Measurements from ENCODE around the gene ANGEL2. TPM values are rescaled to one million over a fixed set of nuclear protein-coding genes. Genes with fewer than 3 reads are reported as not detected.

Gene ANGEL2
- polyA plus RNA-seq, 1 of the 3 experiments (the other 2 are of a cell fraction), result 14.0 TPM

DNA sequence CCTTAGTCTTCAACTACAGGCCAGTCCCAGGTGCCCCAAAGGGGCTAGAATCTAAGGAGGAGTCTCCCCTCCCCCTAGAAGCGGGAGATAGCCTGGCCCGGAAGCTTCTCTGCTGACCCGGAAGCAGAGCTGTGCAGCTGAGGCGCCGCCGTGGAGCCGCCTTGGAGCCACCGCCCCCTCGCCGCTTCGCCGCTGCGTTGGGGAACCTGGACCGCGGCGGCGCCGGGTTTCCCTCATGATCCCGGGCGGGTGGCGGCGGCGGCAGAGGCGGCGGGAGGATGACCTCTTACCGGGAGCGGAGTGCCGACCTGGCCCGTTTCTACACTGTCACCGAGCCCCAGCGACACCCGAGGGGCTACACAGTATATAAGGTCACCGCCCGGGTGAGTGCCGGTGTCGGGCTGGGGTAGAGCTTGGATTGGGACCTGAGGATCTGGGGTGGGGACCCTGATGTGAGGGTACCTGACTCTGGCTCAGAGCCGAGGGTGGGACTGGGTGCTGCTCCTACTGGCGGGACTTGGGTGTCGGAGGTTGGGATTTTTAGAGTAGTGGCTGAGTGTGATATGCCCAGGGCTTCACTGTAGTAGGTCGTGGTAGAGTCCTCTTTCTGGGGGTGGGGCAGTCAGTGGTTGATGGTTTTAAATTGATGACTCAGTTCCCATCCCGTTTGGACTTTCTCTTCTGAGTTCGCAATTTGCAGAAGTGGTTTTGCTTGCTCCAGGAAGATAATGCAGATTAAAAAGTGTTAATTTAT, 35.6 kb upstream of the ANGEL2 start, which contains the start of gene RPS6KC1:
RPS6KC1 (plus strand) TSS at position 115 of the 754 bp plus-strand sequence; CDS start at position 279, 164 bp downstream.
- H3F3A ChIP-seq (replicated peaks; ENCODE audit: insufficient read depth), result peaks cover 16% of the 10 kb centered on the region
- ChIA-PET CTCF (interaction anchor here (0.6 to 1.5 kb wide), 7 partner anchors 11 to 1825 kb away, joined by 3 to 5 read pairs (median 3); no protein-coding TSS in a partner anchor), POLR2A (interaction anchor here (0.5 to 1.8 kb wide), 5 partner anchors 31 to 1849 kb away, joined by 3 to 12 read pairs (median 3); partner anchors contain the start of gene ANGEL2)
- peaks cover 51% of the 10 kb centered on the region for H3K79me2 ChIP-seq (ENCODE audit: insufficient read depth)
- no peaks in the 10 kb centered on the region for H3K36me3 ChIP-seq (replicated peaks in 1 of 2; ENCODE audit: control insufficient read depth in 1 of 2, insufficient read depth in 2 of 2, low read length in 1 of 2)
- no peaks in the 10 kb centered on the region for H3K9me2 ChIP-seq
- peak within 1 kb of the TSS; percentile 99 for H2AFZ ChIP-seq (ENCODE audit: low read depth)
- 0% methylated on average over 15 of the region's 42 CpGs for WGBS (ENCODE audit: low lambda C conversion rate)
- H3K4me1 ChIP-seq (ENCODE audit: control insufficient read depth in 1 of 2, insufficient read depth in 2 of 2, low read depth in 1 of 2, low read length in 1 of 2), result peaks cover 6 to 16% of the 10 kb centered on the region in 2 experiments; a peak in 3 of 4 replicates
- H3K4me2 ChIP-seq, result peak within 1 kb of the TSS; percentile 86
- peak within 1 kb of the TSS; percentile 75 for H3K9ac ChIP-seq
- peak within 1 kb of the TSS; percentile 85 to 87 for H3K27ac ChIP-seq (ENCODE audit: low read depth in 2 of 2, low read length in 1 of 2)
- H3K9me3 ChIP-seq, result no peaks in the 10 kb centered on the region
- peaks cover 17% of the 10 kb centered on the region for H4K20me1 ChIP-seq (ENCODE audit: insufficient read depth)
- H3K4me3 ChIP-seq (ENCODE audit: low read depth in 2 of 2, low read length in 1 of 2), result peak within 1 kb of the TSS; percentile 87 to 93
- no peaks in the 10 kb centered on the region for H3K27me3 ChIP-seq (ENCODE audit: insufficient read depth)
- peak; percentile 93 for DNase-seq
- peak; percentile 70 for TF ChIP-seq ELF1 (IDR thresholded peaks at IDR 0.05)
- no peak for TF ChIP-seq TEAD4 (IDR thresholded peaks at IDR 0.05; ENCODE audit: borderline replicate concordance, insufficient read depth)
- TF ChIP-seq ZBTB33 (IDR thresholded peaks at IDR 0.05; ENCODE audit: borderline replicate concordance, low read depth), result no peak
- TF ChIP-seq, protein P1, sequence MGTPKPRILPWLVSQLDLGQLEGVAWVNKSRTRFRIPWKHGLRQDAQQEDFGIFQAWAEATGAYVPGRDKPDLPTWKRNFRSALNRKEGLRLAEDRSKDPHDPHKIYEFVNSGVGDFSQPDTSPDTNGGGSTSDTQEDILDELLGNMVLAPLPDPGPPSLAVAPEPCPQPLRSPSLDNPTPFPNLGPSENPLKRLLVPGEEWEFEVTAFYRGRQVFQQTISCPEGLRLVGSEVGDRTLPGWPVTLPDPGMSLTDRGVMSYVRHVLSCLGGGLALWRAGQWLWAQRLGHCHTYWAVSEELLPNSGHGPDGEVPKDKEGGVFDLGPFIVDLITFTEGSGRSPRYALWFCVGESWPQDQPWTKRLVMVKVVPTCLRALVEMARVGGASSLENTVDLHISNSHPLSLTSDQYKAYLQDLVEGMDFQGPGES (IDR thresholded peaks at IDR 0.05; ENCODE audit: low read depth, low read length), result no peak
- peak; percentile 96 for TF ChIP-seq GABPA (IDR thresholded peaks at IDR 0.05; ENCODE audit: low read depth)
- TF ChIP-seq MAX (IDR thresholded peaks at IDR 0.05; ENCODE audit: low read depth), result peak; percentile 64
- TF ChIP-seq RCOR1 (IDR thresholded peaks at IDR 0.05; ENCODE audit: low read length), result no peak
- no peak; a peak in 1 of 4 replicates for TF ChIP-seq EP300 (IDR thresholded peaks at IDR 0.05; ENCODE audit: borderline replicate concordance in 1 of 2, low read depth in 1 of 2, low read length in 1 of 2)
- TF ChIP-seq FOXM1 (IDR thresholded peaks at IDR 0.05; ENCODE audit: low read depth), result no peak
- peak; percentile 96 for TF ChIP-seq CHD2 (IDR thresholded peaks at IDR 0.05; ENCODE audit: low read length, partially characterized antibody)
- no peak for TF ChIP-seq GATA2 (CRISPR knock-in tag; IDR thresholded peaks at IDR 0.05)
- no peak for TF ChIP-seq RAD21 (IDR thresholded peaks at IDR 0.05; ENCODE audit: low read length)
- TF ChIP-seq TCF12 (IDR thresholded peaks at IDR 0.05), result 0 out of 2 replicates have a peak, but pooled peaks have one; percentile 8
- TF ChIP-seq, protein P2, sequence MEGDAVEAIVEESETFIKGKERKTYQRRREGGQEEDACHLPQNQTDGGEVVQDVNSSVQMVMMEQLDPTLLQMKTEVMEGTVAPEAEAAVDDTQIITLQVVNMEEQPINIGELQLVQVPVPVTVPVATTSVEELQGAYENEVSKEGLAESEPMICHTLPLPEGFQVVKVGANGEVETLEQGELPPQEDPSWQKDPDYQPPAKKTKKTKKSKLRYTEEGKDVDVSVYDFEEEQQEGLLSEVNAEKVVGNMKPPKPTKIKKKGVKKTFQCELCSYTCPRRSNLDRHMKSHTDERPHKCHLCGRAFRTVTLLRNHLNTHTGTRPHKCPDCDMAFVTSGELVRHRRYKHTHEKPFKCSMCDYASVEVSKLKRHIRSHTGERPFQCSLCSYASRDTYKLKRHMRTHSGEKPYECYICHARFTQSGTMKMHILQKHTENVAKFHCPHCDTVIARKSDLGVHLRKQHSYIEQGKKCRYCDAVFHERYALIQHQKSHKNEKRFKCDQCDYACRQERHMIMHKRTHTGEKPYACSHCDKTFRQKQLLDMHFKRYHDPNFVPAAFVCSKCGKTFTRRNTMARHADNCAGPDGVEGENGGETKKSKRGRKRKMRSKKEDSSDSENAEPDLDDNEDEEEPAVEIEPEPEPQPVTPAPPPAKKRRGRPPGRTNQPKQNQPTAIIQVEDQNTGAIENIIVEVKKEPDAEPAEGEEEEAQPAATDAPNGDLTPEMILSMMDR (IDR thresholded peaks at IDR 0.05), result no peak; the same call in 1 of the 2 replicates
- TF ChIP-seq, protein P3, sequence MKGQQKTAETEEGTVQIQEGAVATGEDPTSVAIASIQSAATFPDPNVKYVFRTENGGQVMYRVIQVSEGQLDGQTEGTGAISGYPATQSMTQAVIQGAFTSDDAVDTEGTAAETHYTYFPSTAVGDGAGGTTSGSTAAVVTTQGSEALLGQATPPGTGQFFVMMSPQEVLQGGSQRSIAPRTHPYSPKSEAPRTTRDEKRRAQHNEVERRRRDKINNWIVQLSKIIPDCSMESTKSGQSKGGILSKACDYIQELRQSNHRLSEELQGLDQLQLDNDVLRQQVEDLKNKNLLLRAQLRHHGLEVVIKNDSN (IDR thresholded peaks at IDR 0.05; ENCODE audit: borderline replicate concordance, low read depth), result no peak
- TF ChIP-seq FOSL2 (IDR thresholded peaks at IDR 0.05; ENCODE audit: borderline replicate concordance, low read depth), result peak; percentile 60; the same call in 1 of the 2 replicates
- peak; percentile 89 for TF ChIP-seq POLR2AphosphoS5 (IDR thresholded peaks at IDR 0.05; ENCODE audit: low read depth, low read length)
- no peak for TF ChIP-seq USF2 (IDR thresholded peaks at IDR 0.05; ENCODE audit: borderline replicate concordance, low read depth, low read length)
- peak; percentile 52 for TF ChIP-seq MXI1 (IDR thresholded peaks at IDR 0.05; ENCODE audit: low read depth, low read length)
- TF ChIP-seq NFIC (IDR thresholded peaks at IDR 0.05; ENCODE audit: borderline replicate concordance), result no peak
- peak; percentile 57; the same call in 1 of the 2 replicates for TF ChIP-seq YY1 (IDR thresholded peaks at IDR 0.05; ENCODE audit: low read depth)
- no peak for TF ChIP-seq RXRA (IDR thresholded peaks at IDR 0.05; ENCODE audit: borderline replicate concordance, low read depth)
- no peak for TF ChIP-seq NRF1 (IDR thresholded peaks at IDR 0.05; ENCODE audit: low read depth, low read length)
- TF ChIP-seq EZH2phosphoT487 (IDR thresholded peaks at IDR 0.05; ENCODE audit: borderline replicate concordance, low read depth), result no peak
- TF ChIP-seq RFX5 (IDR thresholded peaks at IDR 0.05; ENCODE audit: low read length), result no peak
- no peak for TF ChIP-seq FOXJ3 (CRISPR knock-in tag; IDR thresholded peaks at IDR 0.05)
- peak; percentile 31; the same call in 1 of the 2 replicates for TF ChIP-seq JUND (IDR thresholded peaks at IDR 0.05)
